DND-41 (cell line): ENCODE results near the gene PAFAH2.

Experiments
- ATAC-seq: fragments of 200-7000 bp; cut with Tn5 transposase; 3 replicates; pipeline ENCODE4 v1.9.1; 2021; ENCODE audit warnings: low read depth; ENCODE audit not compliant: insufficient read depth
- DNase-seq: peaks from one replicate; pipeline ENCODE4 v3.0.0-alpha.2; 2020
- H2AFZ ChIP-seq: 2 replicates; pipeline ENCODE4 v1.6.0; 2012; ENCODE audit warnings: low read depth, low read length
- H3K27ac ChIP-seq: 2 replicates; pipeline ENCODE4 v1.5.1; 2012; ENCODE audit warnings: low read length, inconsistent platforms
- H3K27me3 ChIP-seq: fragments of 200-600 bp; sonication (generic); 2 replicates; pipeline ENCODE4 v1.6.0; 2012; ENCODE audit warnings: low read length, mild to moderate bottlenecking, inconsistent platforms; ENCODE audit not compliant: insufficient read depth, poor library complexity
- H3K36me3 ChIP-seq: 2 replicates; pipeline ENCODE4 v1.5.1; 2012; ENCODE audit warnings: low read length, inconsistent platforms; ENCODE audit not compliant: insufficient read depth
- H3K4me1 ChIP-seq: 2 replicates; pipeline ENCODE4 v1.5.1; 2012; ENCODE audit warnings: mild to moderate bottlenecking, low read length; ENCODE audit not compliant: insufficient read depth
- H3K4me2 ChIP-seq: 2 replicates; pipeline ENCODE4 v1.6.0; 2012; ENCODE audit warnings: mild to moderate bottlenecking, moderate library complexity, low read length, inconsistent platforms; ENCODE audit not compliant: insufficient read depth
- H3K4me3 ChIP-seq, 2 experiments: fragments of 200-600 bp in 1 of 2; shearing (Covaris generic) in 1 of 2; 2 replicates each; pipeline ENCODE4 v1.5.1; 2012 to 2016; ENCODE audit warnings: inconsistent platforms in 2 of 2, low read length in 2 of 2, mild to moderate bottlenecking in 2 of 2, low read depth in 1 of 2, moderate library complexity in 1 of 2
- H3K79me2 ChIP-seq: 2 replicates; pipeline ENCODE4 v1.6.0; 2012; ENCODE audit warnings: low read length, inconsistent platforms; ENCODE audit not compliant: insufficient read depth
- H3K9ac ChIP-seq: 2 replicates; pipeline ENCODE4 v1.6.0; 2012; ENCODE audit warnings: low read depth, mild to moderate bottlenecking, inconsistent platforms, low read length, moderate library complexity
- H3K9me3 ChIP-seq: 2 replicates; pipeline ENCODE4 v1.5.1; 2012; ENCODE audit warnings: low read length, moderate library complexity, mild to moderate bottlenecking, inconsistent platforms; ENCODE audit not compliant: insufficient read depth, severe bottlenecking
- H4K20me1 ChIP-seq: 2 replicates; pipeline ENCODE4 v1.6.0; 2012; ENCODE audit warnings: low read length; ENCODE audit not compliant: insufficient read depth
- EZH2 ChIP-seq: IDR thresholded peaks from 3 replicates; pipeline ENCODE4 v1.6.1; 2012; ENCODE audit warnings: borderline replicate concordance, low read depth, mild to moderate bottlenecking, moderate library complexity, low read length, inconsistent platforms; ENCODE audit not compliant: severe bottlenecking
- TF ChIP-seq, protein P1 (sequence below): IDR thresholded peaks from 2 replicates; pipeline ENCODE4 v1.5.1; 2012; ENCODE audit warnings: borderline replicate concordance, low read length, moderate library complexity, mild to moderate bottlenecking; ENCODE audit not compliant: poor library complexity, severe bottlenecking; ENCODE audit errors: extremely low read depth

The PAFAH2 gene

DNA sequence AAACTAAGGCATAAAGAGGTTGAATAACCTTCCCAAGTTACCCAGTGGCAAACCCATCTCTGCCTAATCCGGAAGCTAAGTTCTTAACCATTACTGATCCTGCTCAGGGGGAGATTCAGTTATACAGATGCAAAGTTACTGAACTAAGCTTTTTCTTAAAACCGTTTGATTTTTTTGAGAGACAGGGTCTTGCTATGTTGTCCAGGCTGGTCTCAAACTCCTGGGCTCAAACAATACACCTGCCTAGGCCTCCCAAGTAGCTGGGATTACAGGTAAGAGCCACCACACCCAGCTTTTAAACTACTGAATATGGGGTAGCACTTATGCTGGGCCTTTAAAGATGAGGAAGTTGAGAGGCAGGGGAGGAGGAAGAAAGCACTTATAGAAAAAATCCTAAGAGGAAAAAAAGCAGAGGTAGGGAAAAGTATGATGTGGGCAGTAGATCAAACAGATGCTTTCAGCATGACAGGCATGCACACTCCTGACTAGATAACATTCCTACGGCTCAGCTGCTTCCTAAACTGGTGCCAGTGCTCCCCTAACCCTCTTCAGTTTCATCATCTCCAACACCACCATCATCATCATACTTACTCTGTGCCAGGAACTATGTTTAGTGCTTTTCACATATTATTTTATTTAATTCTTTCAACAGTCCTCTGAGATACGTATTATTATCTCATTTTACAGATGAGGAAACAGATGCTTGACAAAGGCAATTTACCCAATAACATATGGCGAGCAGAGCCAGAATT is 5.8 kb downstream of the PAFAH2 start:
- no peak for TF ChIP-seq EZH2
- TF ChIP-seq, protein P1, sequence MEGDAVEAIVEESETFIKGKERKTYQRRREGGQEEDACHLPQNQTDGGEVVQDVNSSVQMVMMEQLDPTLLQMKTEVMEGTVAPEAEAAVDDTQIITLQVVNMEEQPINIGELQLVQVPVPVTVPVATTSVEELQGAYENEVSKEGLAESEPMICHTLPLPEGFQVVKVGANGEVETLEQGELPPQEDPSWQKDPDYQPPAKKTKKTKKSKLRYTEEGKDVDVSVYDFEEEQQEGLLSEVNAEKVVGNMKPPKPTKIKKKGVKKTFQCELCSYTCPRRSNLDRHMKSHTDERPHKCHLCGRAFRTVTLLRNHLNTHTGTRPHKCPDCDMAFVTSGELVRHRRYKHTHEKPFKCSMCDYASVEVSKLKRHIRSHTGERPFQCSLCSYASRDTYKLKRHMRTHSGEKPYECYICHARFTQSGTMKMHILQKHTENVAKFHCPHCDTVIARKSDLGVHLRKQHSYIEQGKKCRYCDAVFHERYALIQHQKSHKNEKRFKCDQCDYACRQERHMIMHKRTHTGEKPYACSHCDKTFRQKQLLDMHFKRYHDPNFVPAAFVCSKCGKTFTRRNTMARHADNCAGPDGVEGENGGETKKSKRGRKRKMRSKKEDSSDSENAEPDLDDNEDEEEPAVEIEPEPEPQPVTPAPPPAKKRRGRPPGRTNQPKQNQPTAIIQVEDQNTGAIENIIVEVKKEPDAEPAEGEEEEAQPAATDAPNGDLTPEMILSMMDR, result no peak
- H3K36me3 ChIP-seq, result peaks cover 23% of the 10 kb centered on the region
- H3K9me3 ChIP-seq, result no peaks in the 10 kb centered on the region
- peak overlapping the region; percentile 98 for H3K27ac ChIP-seq
- H4K20me1 ChIP-seq, result no peaks in the 10 kb centered on the region
- peaks cover 100% of the 10 kb centered on the region for H3K4me1 ChIP-seq
- ATAC-seq (no peak), DNase-seq (no peak)
- H3K27me3 ChIP-seq, result no peaks in the 10 kb centered on the region
- peak overlapping the region; percentile 60 for H3K4me2 ChIP-seq
- peak overlapping the region; percentile 68 for H3K9ac ChIP-seq
- H3K79me2 ChIP-seq, result peaks cover 85% of the 10 kb centered on the region
- H3K4me3 ChIP-seq, result peak overlapping the region in 1 of 2 experiments; percentile 26; a peak in 2 of 4 replicates
- no peak overlapping the region for H2AFZ ChIP-seq

- Histone ChIP-seq H3K4me2 (peak overlapping the region; percentile 77), H4K20me1 (no peaks in the 10 kb centered on the region), H3K36me3 (peaks cover 33% of the 10 kb centered on the region), H3K79me2 (peaks cover 85% of the 10 kb centered on the region), H3K9ac (peak overlapping the region; percentile 92), H3K27me3 (no peaks in the 10 kb centered on the region), H3K4me3 (peak overlapping the region; percentile 64 to 75; a peak in 3 of 4 replicates), H3K27ac (peak overlapping the region; percentile 98), H2AFZ (peak overlapping the region; percentile 72), H3K4me1 (peaks cover 99% of the 10 kb centered on the region), H3K9me3 (no peaks in the 10 kb centered on the region)
- no peak for TF ChIP-seq EZH2
- TF ChIP-seq, protein P1, result no peak
- peak; percentile 64 for ATAC-seq
- peak; percentile 75 for DNase-seq
Observed at GRCh38 chr1:25990702-25991395, 7.0 kb downstream of the PAFAH2 start.

DNA sequence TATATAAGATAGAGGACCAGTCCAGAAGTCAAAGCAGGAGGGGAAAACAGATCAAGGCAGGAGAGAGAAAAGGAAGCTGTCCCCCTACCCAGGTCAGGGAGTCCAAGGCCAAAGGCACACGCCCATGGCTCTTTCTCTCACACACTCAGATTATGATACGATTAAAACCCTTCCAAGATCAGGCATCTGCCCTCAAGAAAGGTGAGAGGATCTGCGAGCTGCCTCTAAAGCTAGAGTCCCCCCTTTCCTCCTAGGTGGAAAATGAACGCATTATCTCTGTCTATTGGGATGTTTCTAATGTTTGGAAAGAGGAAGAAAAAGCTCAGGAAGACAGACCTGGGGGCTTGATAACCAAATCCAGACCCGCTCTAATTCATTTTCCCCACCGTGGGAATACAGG is 7.6 kb downstream of the PAFAH2 start:
- H3K4me2 ChIP-seq, result peak overlapping the region; percentile 77
- TF ChIP-seq, protein P1, result no peak
- TF ChIP-seq EZH2, result no peak
- peak overlapping the region; percentile 72 for H2AFZ ChIP-seq
- H3K4me1 ChIP-seq, result peaks cover 99% of the 10 kb centered on the region
- no peaks in the 10 kb centered on the region for H3K9me3 ChIP-seq
- peak overlapping the region; percentile 64 to 75; a peak in 3 of 4 replicates for H3K4me3 ChIP-seq
- no peaks in the 10 kb centered on the region for H4K20me1 ChIP-seq
- no peak for ATAC-seq
- H3K79me2 ChIP-seq, result peaks cover 85% of the 10 kb centered on the region
- H3K27ac ChIP-seq, result peak overlapping the region; percentile 98
- H3K36me3 ChIP-seq, result peaks cover 39% of the 10 kb centered on the region
- no peaks in the 10 kb centered on the region for H3K27me3 ChIP-seq
- no peak for DNase-seq
- H3K9ac ChIP-seq, result peak overlapping the region; percentile 92
